GM12873 (cell line): ENCODE measurements around the gene BLZF1.

Source experiments
- TF ChIP-seq, protein P1 (sequence below): IDR thresholded peaks from 2 replicates; pipeline ENCODE4 v1.5.1; 2012; ENCODE audit warnings: low read depth, mild to moderate bottlenecking, moderate library complexity, low read length, control low read depth; ENCODE audit not compliant: insufficient read depth; ENCODE audit errors: missing control alignments

The BLZF1 gene

DNA sequence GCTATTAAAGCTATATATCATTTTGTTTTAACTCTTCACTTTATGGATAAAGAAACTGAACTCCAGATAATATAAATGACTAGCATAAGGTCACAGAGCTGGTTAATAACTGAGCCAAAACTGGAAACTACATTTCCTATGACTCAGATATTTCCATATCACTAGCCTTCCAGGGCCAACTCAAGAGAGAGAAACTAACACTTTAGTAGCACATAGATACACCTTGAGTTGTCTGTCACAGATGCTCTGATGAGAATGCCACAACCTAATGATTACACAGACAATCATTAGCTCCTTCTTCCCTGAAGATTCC lies 41.1 kb upstream of the BLZF1 start:
- TF ChIP-seq, protein P1, sequence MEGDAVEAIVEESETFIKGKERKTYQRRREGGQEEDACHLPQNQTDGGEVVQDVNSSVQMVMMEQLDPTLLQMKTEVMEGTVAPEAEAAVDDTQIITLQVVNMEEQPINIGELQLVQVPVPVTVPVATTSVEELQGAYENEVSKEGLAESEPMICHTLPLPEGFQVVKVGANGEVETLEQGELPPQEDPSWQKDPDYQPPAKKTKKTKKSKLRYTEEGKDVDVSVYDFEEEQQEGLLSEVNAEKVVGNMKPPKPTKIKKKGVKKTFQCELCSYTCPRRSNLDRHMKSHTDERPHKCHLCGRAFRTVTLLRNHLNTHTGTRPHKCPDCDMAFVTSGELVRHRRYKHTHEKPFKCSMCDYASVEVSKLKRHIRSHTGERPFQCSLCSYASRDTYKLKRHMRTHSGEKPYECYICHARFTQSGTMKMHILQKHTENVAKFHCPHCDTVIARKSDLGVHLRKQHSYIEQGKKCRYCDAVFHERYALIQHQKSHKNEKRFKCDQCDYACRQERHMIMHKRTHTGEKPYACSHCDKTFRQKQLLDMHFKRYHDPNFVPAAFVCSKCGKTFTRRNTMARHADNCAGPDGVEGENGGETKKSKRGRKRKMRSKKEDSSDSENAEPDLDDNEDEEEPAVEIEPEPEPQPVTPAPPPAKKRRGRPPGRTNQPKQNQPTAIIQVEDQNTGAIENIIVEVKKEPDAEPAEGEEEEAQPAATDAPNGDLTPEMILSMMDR, result no peak

DNA sequence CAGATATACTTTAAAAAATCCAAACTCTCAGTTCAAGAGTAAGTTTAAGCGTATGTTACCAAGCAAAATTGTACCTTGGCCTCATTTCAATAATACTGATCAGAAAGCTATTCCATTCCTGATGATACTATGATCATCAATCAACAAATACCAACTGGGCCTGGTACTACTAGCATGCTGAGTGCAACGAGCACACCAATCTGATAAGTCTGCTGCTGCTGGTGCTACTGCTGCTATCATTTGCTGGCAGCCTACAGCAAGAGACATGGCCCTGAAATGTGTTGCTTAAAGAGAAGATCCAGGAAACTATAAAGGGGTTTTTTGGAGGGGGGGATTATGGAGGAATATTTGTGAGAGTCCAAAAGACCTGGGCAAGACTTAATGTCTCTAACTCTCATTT lies 40.1 kb upstream of the BLZF1 start:
- TF ChIP-seq, protein P1, result no peak

DNA sequence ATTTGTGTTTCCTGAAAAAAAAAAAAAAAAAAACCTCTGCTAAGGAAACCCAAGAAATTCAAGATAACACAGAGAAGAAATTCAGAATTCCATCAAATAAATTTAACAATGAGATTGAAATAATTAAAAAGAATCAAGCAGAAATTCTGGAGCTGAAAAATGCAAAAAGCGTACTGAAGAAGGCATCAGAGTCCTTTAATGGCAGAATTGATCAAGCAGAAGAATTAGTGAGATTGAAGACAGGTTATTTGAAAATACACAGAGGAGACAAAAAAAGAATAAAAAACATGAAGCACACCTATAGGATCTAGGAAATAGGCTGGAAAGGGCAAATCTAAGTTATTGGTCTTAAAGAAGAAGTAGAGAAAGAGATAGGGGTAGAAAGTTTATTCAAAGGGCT lies 38.6 kb upstream of the BLZF1 start:
- TF ChIP-seq, protein P1, result no peak

DNA sequence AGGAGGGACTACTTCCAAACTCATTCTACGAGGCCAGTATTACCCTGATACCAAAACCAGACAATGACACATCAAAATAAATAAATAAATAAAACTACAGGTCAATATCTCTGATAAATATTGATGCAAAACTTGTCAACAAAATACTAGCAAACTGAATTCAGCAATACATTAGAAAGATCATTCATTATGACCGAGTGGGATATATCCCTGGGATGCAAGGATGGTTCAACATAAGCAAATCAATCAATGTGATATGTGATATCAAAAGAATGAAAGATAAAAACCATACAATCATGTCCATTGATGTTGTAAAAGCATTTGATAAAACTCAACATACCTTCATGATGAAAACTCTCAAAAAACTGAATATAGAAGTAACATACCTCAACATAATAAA lies 37.1 kb upstream of the BLZF1 start:
- TF ChIP-seq, protein P1, result no peak

DNA sequence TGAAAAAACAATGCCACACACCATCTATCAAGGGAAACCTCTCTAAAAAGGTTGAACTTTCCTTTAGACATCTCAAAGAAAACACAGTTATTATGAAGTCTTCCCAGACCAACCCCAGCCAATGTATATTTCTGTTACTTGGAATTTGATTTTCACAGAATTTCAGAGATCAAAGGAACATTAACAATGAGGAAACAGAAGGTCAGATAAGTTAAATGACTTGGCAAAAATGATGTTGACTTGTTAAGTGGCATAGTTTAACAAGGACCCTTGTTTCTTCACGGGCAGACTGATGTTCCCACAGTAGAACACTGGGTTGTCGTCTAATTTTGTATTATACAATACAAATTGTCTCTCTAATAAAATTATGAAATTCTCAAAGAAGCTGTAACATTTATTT lies 29.4 kb upstream of the BLZF1 start:
- TF ChIP-seq, protein P1, result no peak

DNA sequence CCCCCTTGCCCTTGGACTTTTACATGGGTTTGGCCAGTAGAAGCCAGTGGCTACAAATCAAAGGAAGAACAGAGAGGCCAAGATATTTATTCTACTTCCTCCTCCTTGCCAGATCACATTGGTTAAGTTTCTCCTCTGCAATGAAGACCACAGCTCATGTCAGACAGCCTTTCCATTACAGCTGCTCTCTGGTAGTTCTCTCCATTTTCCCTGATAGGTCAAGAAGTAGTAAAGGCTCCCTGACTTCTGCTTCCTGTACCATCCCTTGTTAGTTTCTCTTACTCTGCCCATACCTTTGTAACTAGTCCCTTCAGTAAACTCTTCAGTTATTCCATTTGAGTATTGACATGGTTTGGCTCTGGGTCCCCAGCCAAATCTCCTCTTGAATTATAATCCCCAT lies 28.2 kb upstream of the BLZF1 start:
- TF ChIP-seq, protein P1, result no peak

DNA sequence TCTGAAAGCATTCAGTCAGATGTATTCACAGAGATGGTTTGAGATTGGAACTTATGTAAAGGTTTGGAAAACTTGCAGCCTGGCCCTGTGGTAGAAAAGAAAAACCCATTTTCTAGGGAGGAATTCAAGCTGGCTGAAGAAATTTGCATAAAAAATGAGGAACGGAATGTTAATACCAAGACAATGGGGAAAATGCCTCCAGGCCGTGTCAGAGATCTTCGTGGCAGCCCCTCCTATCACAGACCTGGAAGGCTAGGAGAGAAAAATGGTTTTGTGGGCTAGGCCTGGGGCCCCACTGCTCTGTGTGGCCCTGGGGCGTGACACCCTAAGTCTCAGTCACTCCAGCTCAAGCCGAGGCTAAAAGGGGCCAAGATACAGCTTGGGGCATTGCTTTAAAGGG lies 27.1 kb upstream of the BLZF1 start:
- TF ChIP-seq, protein P1, result no peak

DNA sequence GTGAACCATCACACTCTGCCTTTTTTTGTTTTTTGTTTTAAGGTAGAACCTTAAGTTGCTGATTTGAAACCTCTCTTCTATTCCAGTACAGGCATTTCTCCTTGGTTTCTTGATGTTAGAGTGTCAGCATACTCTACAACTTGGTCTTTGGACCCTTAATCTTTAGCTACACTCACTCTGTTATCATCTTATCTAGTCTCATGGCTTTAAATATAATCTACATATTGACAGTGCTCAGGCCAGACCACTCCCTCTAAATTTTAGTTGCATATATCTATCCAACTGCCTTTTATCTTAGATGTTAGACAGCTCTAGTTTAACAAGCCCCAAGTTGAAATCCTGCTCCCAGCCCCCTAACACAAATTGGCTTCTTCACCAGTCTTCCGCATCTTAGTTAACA lies 22.5 kb upstream of the BLZF1 start:
- TF ChIP-seq, protein P1, result no peak
